ENCODE data around the gene RNF144A. TPM values are rescaled to one million over a fixed set of nuclear protein-coding genes. Genes with fewer than 3 reads are reported as not detected.

Gene RNF144A
- total and polyA plus RNA-seq, 2 experiments from 2014 or later = 2.8 to 14.7 TPM

- no peak overlapping the region for H3K4me3 ChIP-seq
- no peaks in the 10 kb centered on the region for H3K79me2 ChIP-seq (replicated peaks; ENCODE audit: insufficient read depth)
- no peak for DNase-seq (ENCODE audit: low spot score)
- no peak overlapping the region for H3K4me2 ChIP-seq
- H2AFZ ChIP-seq = no peak overlapping the region
- H3K36me3 Mint-ChIP-seq (ENCODE audit: low read depth) = no peaks in the 10 kb centered on the region; the same call in 2 of the 3 replicates
- no peaks in the 10 kb centered on the region for H3K9me3 Mint-ChIP-seq
- H3K4me3 Mint-ChIP-seq = no peak overlapping the region
- H3K27ac ChIP-seq (ENCODE audit: low read depth) = no peak overlapping the region
- no peak for ATAC-seq
- H3K27me3 Mint-ChIP-seq (ENCODE audit: insufficient read depth, low read depth, poor library complexity) = peaks cover 3% of the 10 kb centered on the region
- H3K36me3 ChIP-seq (ENCODE audit: insufficient read depth) = no peaks in the 10 kb centered on the region
- no peaks in the 10 kb centered on the region for H3K4me1 ChIP-seq (ENCODE audit: insufficient read depth)
- no peak overlapping the region for H3K27ac Mint-ChIP-seq
- TF ChIP-seq POLR2AphosphoS5 (IDR thresholded peaks at IDR 0.05; ENCODE audit: low read depth) (no peak), ZNF331 (CRISPR knock-in tag; IDR thresholded peaks at IDR 0.05; ENCODE audit: low read depth) (no peak), EZH2phosphoT487 (IDR thresholded peaks at IDR 0.05; ENCODE audit: unreplicated experiment) (no peak), JUNB (IDR thresholded peaks at IDR 0.05; ENCODE audit: unreplicated experiment) (no peak), CREB1 (CRISPR knock-in tag; IDR thresholded peaks at IDR 0.05; ENCODE audit: low read depth) (no peak), NANOG (IDR thresholded peaks at IDR 0.05; ENCODE audit: borderline replicate concordance) (no peak), EZH2 (IDR thresholded peaks at IDR 0.05; ENCODE audit: low read depth, unreplicated experiment) (no peak)
- H3K27me3 ChIP-seq (ENCODE audit: insufficient read depth) = no peaks in the 10 kb centered on the region
- no peaks in the 10 kb centered on the region for H4K20me1 ChIP-seq (replicated peaks; ENCODE audit: insufficient read depth)
- no peaks in the 10 kb centered on the region for H3F3A ChIP-seq (replicated peaks; ENCODE audit: low read depth)
- peaks cover 12% of the 10 kb centered on the region for H3K4me1 Mint-ChIP-seq
- no peaks in the 10 kb centered on the region for H3K9me2 ChIP-seq (ENCODE audit: insufficient read depth)
Observed at GRCh38 chr2:7018767-7019166, 101.6 kb downstream of the RNF144A start.

- H3K36me3 ChIP-seq (ENCODE audit: insufficient read depth) = no peaks in the 10 kb centered on the region
- no peaks in the 10 kb centered on the region for H3K27me3 ChIP-seq (ENCODE audit: insufficient read depth)
- H3K79me2 ChIP-seq (replicated peaks; ENCODE audit: insufficient read depth) = no peaks in the 10 kb centered on the region
- no peaks in the 10 kb centered on the region for H3K9me2 ChIP-seq (ENCODE audit: insufficient read depth)
- no peak for TF ChIP-seq POLR2AphosphoS5 (IDR thresholded peaks at IDR 0.05; ENCODE audit: low read depth)
- TF ChIP-seq JUNB (IDR thresholded peaks at IDR 0.05; ENCODE audit: unreplicated experiment) = no peak
- TF ChIP-seq ZNF331 (CRISPR knock-in tag; IDR thresholded peaks at IDR 0.05; ENCODE audit: low read depth) = no peak
- TF ChIP-seq REST (IDR thresholded peaks at IDR 0.05; ENCODE audit: unreplicated experiment) = no peak
- no peak for TF ChIP-seq ZNF114 (CRISPR knock-in tag; IDR thresholded peaks at IDR 0.05)
- TF ChIP-seq NANOG (IDR thresholded peaks at IDR 0.05; ENCODE audit: borderline replicate concordance) = no peak
- no peak for TF ChIP-seq CREB1 (CRISPR knock-in tag; IDR thresholded peaks at IDR 0.05; ENCODE audit: low read depth)
- H3K4me2 ChIP-seq = no peak overlapping the region
- H3F3A ChIP-seq (replicated peaks; ENCODE audit: low read depth) = no peaks in the 10 kb centered on the region
- H2AFZ ChIP-seq = no peak overlapping the region
- no peak overlapping the region for H3K4me3 Mint-ChIP-seq
- no peaks in the 10 kb centered on the region for H4K20me1 ChIP-seq (replicated peaks; ENCODE audit: insufficient read depth)
- no peaks in the 10 kb centered on the region; the same call in 2 of the 3 replicates for H3K36me3 Mint-ChIP-seq (ENCODE audit: low read depth)
- no peak overlapping the region for H3K4me3 ChIP-seq
- H3K4me1 Mint-ChIP-seq = peaks cover 12% of the 10 kb centered on the region
- no peak overlapping the region for H3K27ac ChIP-seq (ENCODE audit: low read depth)
- H3K27ac Mint-ChIP-seq = no peak overlapping the region
- H3K4me1 ChIP-seq (ENCODE audit: insufficient read depth) = no peaks in the 10 kb centered on the region
- DNase-seq (ENCODE audit: low spot score) (no peak), ATAC-seq (no peak)
- no peaks in the 10 kb centered on the region for H3K9me3 Mint-ChIP-seq
- H3K27me3 Mint-ChIP-seq (ENCODE audit: insufficient read depth, low read depth, poor library complexity) = peaks cover 3% of the 10 kb centered on the region
Observed at GRCh38 chr2:7019191-7019590, 102.0 kb downstream of the RNF144A start.
